Thymus (tissue), 11 donors: ENCODE results near the gene KLHL12. TPM values are rescaled to one million over a fixed set of nuclear protein-coding genes. Genes with fewer than 3 reads are reported as not detected.
"Not testable (repeated sequence)": the region's sequence is repeated elsewhere in the genome, so short reads cannot be mapped to it uniquely, and the experiment has no call there.

Experiments
- DNase-seq, 9 donors: peaks; one replicate each; pipeline ENCODE4 v3.0.0-alpha.2; 2013; ENCODE audit warnings: low spot score in 9 of 9, low read depth in 6 of 9, missing footprints in 1 of 9
- H3K27ac ChIP-seq, 2 donors: one replicate each; pipeline ENCODE4 v1.5.1; 2013; ENCODE audit warnings: control low read depth in 1 of 2, low read depth in 1 of 2, low read length in 1 of 2, mild to moderate bottlenecking in 1 of 2, moderate library complexity in 1 of 2
- H3K27me3 ChIP-seq, 2 donors: one replicate each; pipeline ENCODE4 v1.5.1; 2013; ENCODE audit warnings: low read length in 1 of 2; ENCODE audit not compliant: control insufficient read depth in 2 of 2, insufficient read depth in 1 of 2
- H3K36me3 ChIP-seq, 2 donors: one replicate each; pipeline ENCODE4 v1.5.1; 2013; ENCODE audit warnings: low read length in 1 of 2, mild to moderate bottlenecking in 1 of 2, moderate library complexity in 1 of 2; ENCODE audit not compliant: control insufficient read depth in 2 of 2, insufficient read depth in 2 of 2
- H3K4me1 ChIP-seq, 2 donors: one replicate each; pipeline ENCODE4 v1.5.1; 2013; ENCODE audit warnings: low read length in 2 of 2; ENCODE audit not compliant: control insufficient read depth in 2 of 2, insufficient read depth in 2 of 2
- H3K4me3 ChIP-seq, 2 donors: one replicate each; pipeline ENCODE4 v1.5.1; 2013; ENCODE audit warnings: low read length in 2 of 2, control low read depth in 1 of 2, mild to moderate bottlenecking in 1 of 2
- H3K9me3 ChIP-seq, 2 donors: one replicate each; pipeline ENCODE4 v1.5.1; 2013; ENCODE audit warnings: low read length in 1 of 2, mild to moderate bottlenecking in 1 of 2; ENCODE audit not compliant: control insufficient read depth in 2 of 2, insufficient read depth in 1 of 2
- WGBS: extraction: QIAGEN DNeasy Blood & Tissue Kit; methylation state at CpG from one replicate; pipeline ENCODE4 v1.1.7; 2013; 5-methylcytosine and 5-hydroxymethylcytosine counted together
- polyA plus RNA-seq: library from polyadenylated mRNA; stranded (reverse); fragments of 200-250 nt; gene quantifications from one replicate; pipeline ENCODE4 v1.2.3, GENCODE V29; 2013
- total RNA-seq: library from RNA; stranded (reverse); fragments of 120-200 nt; gene quantifications from one replicate; pipeline ENCODE4 v1.2.4, GENCODE V29; 2013
- donor health status: healthy.

Gene KLHL12
- total and polyA plus RNA-seq, 2 donors, result 20.6 to 25.2 TPM

DNA sequence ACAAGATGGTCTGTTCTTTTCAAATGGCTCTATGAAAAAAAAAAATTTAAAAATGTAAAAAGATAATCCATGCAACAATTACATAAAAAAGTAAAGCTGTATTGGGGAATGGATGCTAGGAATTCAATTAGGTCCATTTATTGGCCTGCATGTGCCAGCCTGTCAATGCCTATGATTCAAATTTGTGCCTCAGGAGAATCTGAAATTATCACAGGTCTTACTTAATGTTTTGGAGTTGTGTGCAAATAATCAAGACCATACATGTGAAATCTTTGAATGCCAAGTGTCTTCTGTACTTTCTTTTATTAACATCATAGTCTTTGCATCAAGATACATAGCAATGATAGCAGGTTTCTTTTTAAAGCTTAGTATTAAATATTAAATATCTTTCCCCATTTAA, 13.5 kb upstream of the KLHL12 start:
- no peak overlapping the region for H3K4me3 ChIP-seq
- H3K4me1 ChIP-seq, result no peaks in the 10 kb centered on the region
- no peaks in the 10 kb centered on the region for H3K27me3 ChIP-seq
- no peak overlapping the region for H3K27ac ChIP-seq
- no peak for DNase-seq
- H3K9me3 ChIP-seq, result no peaks in the 10 kb centered on the region
- peaks cover 44 to 51% of the 10 kb centered on the region in 2 donors for H3K36me3 ChIP-seq

DNA sequence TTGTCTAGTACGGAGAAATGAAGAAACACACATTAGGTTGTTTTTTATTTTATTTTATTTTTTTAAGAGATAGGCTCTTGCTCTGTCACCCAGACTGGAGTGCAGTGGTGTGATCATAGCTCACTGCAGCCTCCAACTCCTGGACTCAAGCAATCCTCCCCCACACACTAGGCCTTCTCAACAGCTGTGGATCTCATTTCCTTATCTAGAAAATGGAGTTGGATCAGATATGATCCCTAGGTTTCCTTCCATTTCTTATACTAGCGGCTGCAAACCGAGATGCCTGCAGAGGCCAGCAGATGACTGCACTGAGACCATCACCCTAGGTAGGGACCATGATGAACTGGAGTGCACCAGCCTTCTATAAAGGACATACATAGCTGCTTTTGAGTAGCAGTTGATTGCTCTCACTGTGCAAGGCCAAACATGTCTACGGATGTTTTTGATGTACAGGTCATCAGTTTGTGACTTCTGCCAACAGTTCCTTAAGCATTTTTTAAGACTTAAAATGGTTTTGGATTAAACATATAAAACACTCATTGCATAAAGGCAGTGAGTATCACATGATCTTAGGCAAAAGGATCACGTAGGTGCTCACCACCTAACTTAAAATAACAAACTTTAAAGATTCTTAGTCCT, 11.4 kb upstream of the KLHL12 start:
- no peaks in the 10 kb centered on the region for H3K27me3 ChIP-seq
- H3K4me3 ChIP-seq, result no peak overlapping the region
- H3K27ac ChIP-seq, result no peak overlapping the region
- no peaks in the 10 kb centered on the region for H3K9me3 ChIP-seq
- peaks cover 25 to 29% of the 10 kb centered on the region in 2 donors for H3K36me3 ChIP-seq
- 96% methylated on average over 5 of the region's 5 CpGs for WGBS
- DNase-seq, result no peak
- no peaks in the 10 kb centered on the region for H3K4me1 ChIP-seq

- WGBS, result 85% methylated on average over 1 of the region's 6 CpGs
- H3K4me1 ChIP-seq, H3K36me3 ChIP-seq, H3K27ac ChIP-seq, H3K9me3 ChIP-seq, H3K4me3 ChIP-seq, DNase-seq, H3K27me3 ChIP-seq: not testable (repeated sequence)
These were observed 9.4 kb upstream of the KLHL12 start for GRCh38 chr1:202936409-202936808.

- Histone ChIP-seq H3K4me3 (no peak overlapping the region), H3K27me3 (no peaks in the 10 kb centered on the region), H3K9me3 (no peaks in the 10 kb centered on the region), H3K36me3 (peaks cover 0 to 4% of the 10 kb centered on the region in 2 donors), H3K27ac (no peak overlapping the region), H3K4me1 (no peaks in the 10 kb centered on the region)
- WGBS, result 74% methylated on average over 3 of the region's 3 CpGs
- no peak for DNase-seq
These were observed 8.8 kb upstream of the KLHL12 start for GRCh38 chr1:202935844-202936243.

GRCh38 chr1:202934755-202935154, 7.7 kb upstream of the KLHL12 start:
- WGBS, result 98% methylated on average over 3 of the region's 3 CpGs

DNA sequence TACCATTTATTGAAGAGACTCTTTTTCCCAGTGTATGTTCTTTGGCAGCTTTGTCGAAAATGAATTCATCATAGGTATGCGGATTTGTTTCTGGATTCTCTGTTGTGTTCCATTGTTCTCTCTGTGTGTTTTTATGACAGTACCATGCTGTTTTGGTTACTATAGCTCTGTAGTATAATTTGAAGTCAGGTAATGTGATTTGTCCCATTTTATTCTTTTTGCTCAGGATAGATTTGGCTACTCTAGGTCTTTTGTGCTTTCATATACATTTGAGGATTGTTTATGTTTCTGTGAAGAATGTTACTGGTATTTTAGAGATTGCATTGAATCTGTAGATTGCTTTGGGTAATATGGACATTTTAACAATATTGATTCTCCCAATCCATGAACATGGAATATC, 5.4 kb upstream of the KLHL12 start:
- Histone ChIP-seq H3K4me3 (no peak overlapping the region), H3K36me3 (no peaks in the 10 kb centered on the region), H3K9me3 (no peaks in the 10 kb centered on the region), H3K27me3 (no peaks in the 10 kb centered on the region), H3K4me1 (peaks cover 0 to 3% of the 10 kb centered on the region in 2 donors), H3K27ac (no peak overlapping the region)
- no peak for DNase-seq
- WGBS, result 95% methylated on average over 2 of the region's 2 CpGs

More at GRCh38 chr1:202934755-202935154, 7.7 kb upstream of the KLHL12 start:
- Histone ChIP-seq H3K27ac (no peak overlapping the region), H3K4me1 (no peaks in the 10 kb centered on the region), H3K4me3 (no peak overlapping the region), H3K27me3 (no peaks in the 10 kb centered on the region), H3K36me3 (no peaks in the 10 kb centered on the region), H3K9me3 (no peaks in the 10 kb centered on the region)
- DNase-seq, result no peak

DNA sequence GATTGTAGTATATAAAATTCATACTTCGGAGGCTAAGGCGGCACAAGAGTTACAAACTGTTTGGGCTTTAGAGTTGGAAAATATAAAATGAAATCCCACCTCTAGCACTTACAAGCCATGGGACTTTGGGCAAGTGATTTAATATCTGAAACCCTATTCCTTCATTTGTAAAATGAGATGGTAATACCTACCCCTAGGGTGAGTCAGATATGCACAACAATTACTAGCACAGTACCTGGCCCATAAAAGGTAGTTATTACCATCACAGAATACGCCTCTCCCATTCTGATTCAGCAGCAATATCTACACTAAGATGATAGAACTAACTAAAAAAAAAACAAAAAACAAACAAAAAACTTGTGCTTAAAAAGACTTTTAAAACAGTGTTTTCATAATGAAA, 3.5 kb downstream of the KLHL12 start:
- peaks cover 9 to 13% of the 10 kb centered on the region in 2 donors for H3K36me3 ChIP-seq
- peaks cover 0 to 3% of the 10 kb centered on the region in 2 donors for H3K9me3 ChIP-seq
- no peaks in the 10 kb centered on the region for H3K27me3 ChIP-seq
- no peak overlapping the region for H3K27ac ChIP-seq
- DNase-seq, result no peak
- H3K4me3 ChIP-seq, result no peak overlapping the region
- peaks cover 5 to 8% of the 10 kb centered on the region in 2 donors for H3K4me1 ChIP-seq
- WGBS, result 97% methylated on average over 3 of the region's 3 CpGs

- Histone ChIP-seq H3K9me3 (no peaks in the 10 kb centered on the region), H3K27ac (no peak overlapping the region), H3K4me1 (no peaks in the 10 kb centered on the region), H3K27me3 (no peaks in the 10 kb centered on the region), H3K36me3 (peaks cover 33 to 51% of the 10 kb centered on the region in 2 donors), H3K4me3 (no peak overlapping the region)
- no peak for DNase-seq
These were observed 7.4 kb downstream of the KLHL12 start for GRCh38 chr1:202919615-202920014.

DNA sequence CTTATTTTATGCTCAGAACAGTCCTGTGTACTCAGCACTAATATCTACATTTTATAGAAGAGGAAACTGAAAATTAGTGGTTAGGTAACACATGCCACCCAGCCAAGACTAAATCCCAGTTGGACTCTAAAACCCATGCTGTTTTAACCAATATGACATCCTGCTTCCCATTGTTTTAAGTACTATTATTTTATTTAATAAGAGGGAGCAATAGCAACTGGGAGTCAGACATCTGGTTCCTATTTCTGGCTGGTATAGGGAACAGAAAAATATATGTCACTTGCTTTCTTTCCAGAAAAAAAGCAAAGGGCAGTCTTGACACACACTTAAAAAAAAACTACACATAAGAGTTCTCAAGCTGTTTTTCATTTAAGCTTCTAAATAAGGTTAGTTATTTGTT, 11.9 kb downstream of the KLHL12 start:
- Histone ChIP-seq H3K27me3 (no peaks in the 10 kb centered on the region), H3K9me3 (no peaks in the 10 kb centered on the region), H3K4me1 (no peaks in the 10 kb centered on the region), H3K36me3 (peaks cover 56 to 76% of the 10 kb centered on the region in 2 donors), H3K27ac (no peak overlapping the region), H3K4me3 (no peak overlapping the region)
- no peak for DNase-seq
